Ishikawa (cell line): ENCODE results near the gene SEC14L5.
A peak's percentile ranks its signal among the peaks of the same experiment; 100 is the strongest.

ENCODE experiments used
- CEBPB ChIP-seq: IDR thresholded peaks from 2 replicates; pipeline ENCODE4 v1.6.1; 2012
- CREB1 ChIP-seq: IDR thresholded peaks from 2 replicates; pipeline ENCODE4 v1.6.1; 2012; ENCODE audit warnings: low read depth
- EGR1 ChIP-seq: IDR thresholded peaks from 2 replicates; pipeline ENCODE4 v1.6.1; 2012
- EP300 ChIP-seq: IDR thresholded peaks from 2 replicates; pipeline ENCODE4 v1.6.1; 2012; ENCODE audit warnings: borderline replicate concordance
- FOXM1 ChIP-seq: IDR thresholded peaks from 2 replicates; pipeline ENCODE4 v1.6.1; 2012; ENCODE audit warnings: low read depth, borderline replicate concordance
- MAX ChIP-seq: IDR thresholded peaks from 2 replicates; pipeline ENCODE4 v1.6.1; 2012
- NFIC ChIP-seq: IDR thresholded peaks from 2 replicates; pipeline ENCODE4 v1.6.1; 2012
- RAD21 ChIP-seq: IDR thresholded peaks from 2 replicates; pipeline ENCODE4 v1.6.1; 2012; ENCODE audit warnings: low read depth
- REST ChIP-seq: IDR thresholded peaks from 2 replicates; pipeline ENCODE4 v1.6.1; 2012; ENCODE audit warnings: low read depth, mild to moderate bottlenecking
- TAF1 ChIP-seq: IDR thresholded peaks from 2 replicates; pipeline ENCODE4 v1.6.1; 2012; ENCODE audit warnings: low read depth, mild to moderate bottlenecking
- TCF12 ChIP-seq: IDR thresholded peaks from 2 replicates; pipeline ENCODE4 v1.6.1; 2012; ENCODE audit warnings: low read depth
- TEAD4 ChIP-seq: IDR thresholded peaks from 2 replicates; pipeline ENCODE4 v1.6.1; 2012
- USF1 ChIP-seq: IDR thresholded peaks from 2 replicates; pipeline ENCODE4 v1.6.1; 2012
- YY1 ChIP-seq: IDR thresholded peaks from 2 replicates; pipeline ENCODE4 v1.6.1; 2012; ENCODE audit warnings: low read depth
- ZBTB7A ChIP-seq: IDR thresholded peaks from 2 replicates; pipeline ENCODE4 v1.6.1; 2012; ENCODE audit warnings: low read depth

The SEC14L5 gene

GRCh38 chr16:4923853-4924252 lies 34.3 kb upstream of the SEC14L5 start:
- TF ChIP-seq NFIC (no peak), ZBTB7A (no peak), TCF12 (no peak), USF1 (no peak), RAD21 (no peak), MAX (no peak)

GRCh38 chr16:4924593-4925292 lies 33.4 kb upstream of the SEC14L5 start:
- TF ChIP-seq REST (peak; percentile 43; the same call in 1 of the 2 replicates), CREB1 (no peak), ZBTB7A (peak; percentile 67; the same call in 1 of the 2 replicates), TEAD4 (peak; percentile 100), TAF1 (peak; percentile 49; the same call in 1 of the 2 replicates), TCF12 (peak; percentile 99), EGR1 (0 out of 2 replicates have a peak, but pooled peaks have one; percentile 10), CEBPB (peak; percentile 88), FOXM1 (peak; percentile 89), NFIC (peak; percentile 99), EP300 (peak; percentile 95), RAD21 (peak; percentile 43), USF1 (peak; percentile 49), MAX (peak; percentile 84), YY1 (peak; percentile 71)

DNA sequence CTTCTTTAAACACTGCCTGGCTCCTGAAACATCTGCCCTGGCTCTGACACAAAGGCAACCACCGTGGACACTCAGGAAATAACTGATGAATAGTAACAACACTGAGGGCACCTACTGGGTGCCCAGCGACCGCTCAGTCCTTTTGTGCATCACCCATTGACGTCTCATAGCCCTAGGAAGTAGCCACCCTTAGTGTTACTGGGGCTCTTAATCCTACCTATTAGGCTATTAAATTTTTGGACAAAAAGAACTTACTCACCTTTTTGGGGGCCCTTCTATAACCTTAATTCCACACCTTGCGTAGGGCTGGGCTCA lies 32.9 kb upstream of the SEC14L5 start:
- TF ChIP-seq YY1 (peak; percentile 1; the same call in 1 of the 2 replicates), EGR1 (no peak), TCF12 (no peak), TAF1 (0 out of 2 replicates have a peak, but pooled peaks have one; percentile 6), ZBTB7A (no peak), CEBPB (no peak)

GRCh38 chr16:4925791-4926190 lies 32.3 kb upstream of the SEC14L5 start:
- TF ChIP-seq EP300 (no peak), TAF1 (no peak), REST (no peak), MAX (no peak), YY1 (no peak), USF1 (no peak), TCF12 (no peak), EGR1 (no peak), ZBTB7A (no peak), FOXM1 (no peak), TEAD4 (no peak), CREB1 (no peak)

GRCh38 chr16:4926928-4927327 lies 31.2 kb upstream of the SEC14L5 start:
- no peak for TF ChIP-seq TCF12
- TF ChIP-seq FOXM1, result no peak
- TF ChIP-seq RAD21, result no peak
- no peak for TF ChIP-seq CREB1

- no peak for TF ChIP-seq FOXM1
- no peak for TF ChIP-seq TCF12
- no peak for TF ChIP-seq EP300
- no peak for TF ChIP-seq CEBPB
- no peak for TF ChIP-seq USF1
- TF ChIP-seq CREB1, result no peak
- no peak for TF ChIP-seq RAD21
- TF ChIP-seq EGR1, result no peak
- no peak for TF ChIP-seq ZBTB7A
- no peak for TF ChIP-seq TEAD4
- no peak for TF ChIP-seq YY1
- TF ChIP-seq TAF1, result no peak
- TF ChIP-seq REST, result no peak
- no peak for TF ChIP-seq NFIC
- TF ChIP-seq MAX, result no peak
Measured at GRCh38 chr16:4927661-4928060, 30.5 kb upstream of the SEC14L5 start.
